ENCODE measurements around the gene CARD19.
"Not testable (repeated sequence)": the region's sequence is repeated elsewhere in the genome, so short reads cannot be mapped to it uniquely, and the experiment has no call there.

The CARD19 gene

DNA sequence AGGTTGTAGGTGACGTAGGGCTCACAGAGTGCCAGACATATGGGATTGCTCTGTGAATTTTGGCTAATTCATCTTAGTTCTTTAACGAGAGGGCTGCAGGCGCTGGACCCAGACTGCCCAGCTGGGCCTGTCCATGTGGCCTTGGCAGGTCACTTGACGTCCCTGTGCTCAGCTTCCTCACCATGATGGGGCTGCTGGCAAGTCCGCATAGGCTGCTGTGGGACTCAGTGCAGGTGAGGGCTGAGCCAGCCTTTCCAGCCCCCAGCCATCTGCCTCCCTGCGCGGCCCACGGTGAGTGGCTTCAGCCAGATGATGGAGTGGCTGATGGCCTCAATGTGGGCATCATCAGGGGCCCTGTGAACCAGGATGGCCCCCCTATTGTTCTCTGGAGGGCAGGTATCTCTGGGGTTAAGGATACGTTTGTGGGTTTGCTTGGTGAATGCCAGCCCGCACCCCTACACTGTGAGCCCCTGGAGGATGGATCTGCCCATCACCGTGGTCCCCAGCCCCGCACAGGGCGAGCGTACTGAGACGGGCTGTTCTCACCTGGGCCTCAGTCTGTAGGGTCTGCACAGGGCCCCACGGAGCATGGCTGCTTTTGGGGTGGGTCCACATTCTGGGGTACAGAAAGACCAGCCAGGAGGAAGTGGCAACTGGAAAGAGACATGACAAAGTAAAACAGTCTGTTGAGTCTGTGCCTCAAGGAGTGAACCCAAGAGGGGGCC is 3.7 kb downstream of the CARD19 start:
- no peak for DNase-seq

DNA sequence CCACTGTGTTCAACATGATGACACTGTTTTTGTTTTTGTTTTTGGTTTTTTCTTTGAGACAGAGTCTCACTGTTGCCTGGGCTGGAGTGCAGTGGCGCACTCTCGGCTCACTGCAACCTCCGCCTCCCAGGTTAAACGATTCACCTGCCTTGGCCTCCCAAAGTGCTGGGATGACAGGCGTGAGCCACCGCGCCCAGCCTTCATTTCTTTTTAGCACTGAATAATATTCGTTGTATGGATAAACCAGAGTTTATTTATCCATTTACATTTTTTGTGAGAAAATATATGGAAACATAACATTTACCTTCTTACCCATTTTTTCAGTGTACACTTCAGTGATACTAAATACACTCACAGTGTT is 4.2 kb downstream of the CARD19 start:
- DNase-seq, result no peak

DNA sequence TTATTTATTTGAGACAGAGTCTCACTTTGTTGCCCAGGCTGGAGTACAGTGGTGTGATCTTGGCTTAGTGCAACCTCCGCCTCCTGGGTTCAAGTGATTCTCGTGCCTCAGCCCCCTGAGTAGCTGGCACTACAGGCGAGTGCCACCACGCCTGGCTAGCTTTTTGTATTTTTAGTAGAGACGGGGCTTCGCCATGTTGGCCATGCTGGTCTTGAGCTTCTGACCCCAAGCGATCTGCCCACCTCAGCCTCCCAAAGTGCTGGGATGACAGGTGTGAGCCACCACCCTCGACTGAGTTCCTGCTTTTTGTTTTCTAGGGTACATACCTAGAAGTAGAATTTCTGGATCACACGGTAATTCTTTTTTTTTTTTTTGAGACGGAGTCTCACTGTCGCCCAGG is 5.1 kb downstream of the CARD19 start:
- DNase-seq, result not testable (repeated sequence)

DNA sequence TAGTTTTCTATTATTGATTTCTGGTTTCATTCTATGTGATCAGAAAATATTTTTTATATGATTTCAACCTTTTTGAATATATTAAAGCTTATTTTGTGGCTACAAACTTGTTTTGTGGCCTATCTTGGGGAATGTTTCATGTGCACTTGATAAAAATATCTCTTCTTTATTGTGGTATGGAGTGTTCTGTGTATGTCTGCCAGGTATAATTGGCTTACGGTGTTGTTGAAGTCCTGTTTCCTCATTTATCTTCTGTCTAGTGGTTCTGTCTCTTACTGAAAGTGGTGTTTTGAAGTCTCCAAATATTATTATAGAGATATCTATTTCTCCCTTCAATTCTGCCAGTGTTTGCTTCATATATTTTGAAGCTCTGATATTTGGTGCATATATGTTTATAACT is 9.6 kb downstream of the CARD19 start:
- DNase-seq, result no peak

DNA sequence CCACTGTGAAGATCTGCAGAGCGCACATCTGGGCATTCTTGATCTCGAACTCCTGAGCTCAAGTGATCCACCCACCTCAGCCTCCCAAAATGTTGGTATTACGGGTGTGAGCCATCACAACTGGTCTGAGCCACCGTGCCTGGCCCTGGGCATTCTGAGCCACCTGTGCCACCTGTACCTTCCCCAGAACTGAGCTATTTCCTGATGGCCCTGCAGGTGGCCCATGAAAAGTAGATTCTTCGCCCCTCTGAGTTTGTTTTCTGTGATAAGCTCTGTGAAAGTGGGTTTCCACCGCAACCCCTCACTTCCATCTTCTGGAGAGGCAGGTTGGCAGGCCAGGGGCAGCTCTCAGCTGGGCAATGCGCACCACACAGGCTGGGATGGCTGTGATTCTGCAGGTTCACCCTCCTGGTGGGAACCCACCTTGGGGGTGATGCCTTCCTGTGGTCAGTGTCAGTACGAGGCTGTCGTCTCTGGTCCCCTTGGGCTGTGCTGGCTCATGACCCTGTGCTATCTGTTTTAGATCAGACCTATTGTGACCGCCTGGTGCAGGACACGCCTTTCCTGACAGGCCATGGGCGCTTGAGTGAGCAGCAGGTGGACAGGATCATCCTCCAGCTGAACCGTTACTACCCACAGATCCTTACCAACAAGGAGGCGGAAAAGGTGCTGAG is 11.3 kb downstream of the CARD19 start:
- DNase-seq, result no peak

DNA sequence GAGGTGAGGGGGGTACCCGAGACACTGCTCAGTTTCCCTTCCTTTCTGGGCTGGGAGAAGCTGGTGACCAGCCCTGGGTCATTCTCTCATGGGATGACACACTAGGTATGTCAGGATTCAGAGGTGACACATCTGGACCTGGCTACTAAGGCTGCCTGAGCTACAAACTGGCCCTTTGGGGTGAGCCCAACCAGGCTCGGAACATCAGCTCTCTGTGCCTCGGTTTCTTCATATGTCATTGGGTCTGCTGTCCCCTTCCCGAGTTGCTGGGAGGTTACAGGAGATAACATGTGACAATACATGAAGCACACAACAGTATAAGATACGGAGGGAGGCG is 11.8 kb downstream of the CARD19 start:
- no peak for DNase-seq

DNA sequence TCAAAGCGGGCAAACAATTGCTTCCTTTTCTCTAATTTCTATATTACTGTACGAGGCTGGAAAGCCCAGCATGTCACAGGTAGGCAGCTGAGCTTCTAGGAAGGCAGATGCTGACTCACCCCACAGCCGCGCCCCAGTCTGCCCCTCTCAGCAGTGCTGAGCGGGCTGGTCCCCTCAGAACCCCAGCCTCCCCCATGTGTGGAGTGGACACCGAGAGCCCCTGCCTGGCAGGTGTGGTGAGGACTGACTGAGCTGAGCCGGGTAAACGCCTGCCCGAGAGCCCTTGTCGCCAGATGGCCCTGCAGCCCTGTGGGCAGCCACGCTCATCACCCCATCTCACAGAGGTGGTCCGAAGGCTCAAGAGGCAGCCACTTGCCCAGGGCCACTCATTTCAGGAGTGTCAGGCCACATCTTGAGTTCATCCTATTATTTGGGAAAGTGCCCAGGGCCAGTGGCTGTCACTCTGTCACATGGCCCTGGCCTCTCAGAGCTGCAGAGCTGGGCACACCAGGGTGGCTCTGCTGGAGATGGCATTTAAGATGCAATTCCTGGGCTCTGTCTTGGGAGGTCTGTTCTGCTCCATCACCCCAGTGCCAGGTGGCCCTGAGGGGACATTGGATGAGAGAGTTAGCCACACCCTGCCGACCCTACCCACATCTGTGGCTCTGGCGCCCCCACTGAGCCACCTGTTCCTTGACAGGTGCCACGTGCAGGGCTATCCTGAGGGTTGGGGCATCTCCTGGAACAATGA is 12.4 kb downstream of the CARD19 start:
- no peak for DNase-seq

DNA sequence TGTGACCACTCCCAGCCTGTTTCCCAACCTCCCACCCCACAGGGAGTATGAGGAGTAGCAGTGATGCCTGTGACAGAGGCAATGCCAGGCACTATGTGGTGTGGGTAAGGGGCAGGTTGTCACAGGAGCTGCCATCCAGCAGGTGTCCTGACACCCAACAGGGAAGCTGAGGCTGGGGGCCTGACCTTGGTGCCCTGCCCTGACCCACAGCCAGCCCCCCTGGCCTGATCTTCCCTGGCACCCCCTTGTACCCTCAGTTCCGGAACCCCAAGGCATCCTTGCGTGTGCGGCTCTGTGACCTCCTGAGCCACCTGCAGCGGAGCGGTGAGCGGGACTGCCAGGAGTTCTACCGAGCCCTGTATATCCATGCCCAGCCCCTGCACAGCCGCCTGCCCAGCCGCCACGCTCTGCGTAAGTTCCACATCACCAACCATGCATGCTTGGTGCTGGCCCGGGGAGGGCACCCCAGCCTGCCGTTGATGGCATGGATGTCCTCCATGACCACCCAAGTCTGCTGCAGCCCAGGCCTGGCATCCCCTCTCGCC is 14.4 kb downstream of the CARD19 start:
- no peak for DNase-seq

DNA sequence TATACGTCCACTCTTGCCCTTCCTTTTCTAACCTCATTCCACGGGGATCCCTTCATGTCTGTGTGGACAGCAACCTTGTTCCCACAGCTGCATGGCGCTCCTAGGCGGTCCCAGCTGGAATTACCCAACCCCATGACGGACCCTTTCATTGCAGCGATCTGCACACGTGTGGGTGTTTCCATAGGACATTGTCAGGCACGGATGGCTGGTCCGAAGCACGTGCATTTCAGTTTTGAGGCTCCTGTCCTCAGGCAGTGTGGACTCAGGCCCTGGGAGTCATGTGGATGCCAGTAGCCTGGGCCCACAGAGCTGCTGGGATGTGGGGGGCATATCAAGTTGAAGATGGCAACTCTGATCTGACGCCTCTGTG is 15.0 kb downstream of the CARD19 start:
- DNase-seq, result no peak

DNA sequence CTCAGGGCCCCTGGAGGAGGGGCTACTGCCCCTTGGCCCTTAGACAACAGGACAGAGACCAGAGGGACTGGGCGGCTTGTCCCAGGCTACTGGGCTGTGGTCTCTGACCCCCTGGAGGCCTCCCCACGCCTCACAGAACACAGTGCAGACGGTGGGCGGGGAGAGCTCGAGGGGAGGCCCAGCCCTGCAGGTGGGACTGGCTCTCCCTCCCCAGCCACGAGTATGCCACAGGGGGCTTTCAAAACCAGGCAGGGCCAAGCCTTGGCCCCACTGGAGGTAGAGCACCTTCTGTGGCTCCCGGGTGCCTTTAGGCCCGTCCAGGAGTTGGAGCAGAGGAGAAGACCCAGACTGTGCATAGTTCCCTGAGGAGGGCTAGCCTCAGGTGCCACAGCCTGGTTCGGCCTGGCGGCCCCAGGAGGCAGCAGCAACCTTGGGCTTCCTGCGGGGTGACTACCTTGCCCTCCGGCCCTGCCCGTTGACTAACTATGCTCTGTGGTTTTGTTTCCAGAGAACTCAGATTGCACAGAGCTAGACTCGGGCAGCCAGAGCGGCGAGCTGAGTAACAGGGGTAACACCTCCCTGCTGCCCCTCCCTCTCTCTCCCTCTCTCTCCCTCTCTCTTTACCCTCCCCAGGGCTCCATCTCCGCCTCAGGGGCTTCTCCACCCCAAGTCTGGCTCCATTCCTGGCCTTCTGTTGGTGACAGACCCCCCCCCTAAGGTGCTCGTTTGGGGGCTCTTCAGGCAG is 15.5 kb downstream of the CARD19 start:
- DNase-seq, result no peak

DNA sequence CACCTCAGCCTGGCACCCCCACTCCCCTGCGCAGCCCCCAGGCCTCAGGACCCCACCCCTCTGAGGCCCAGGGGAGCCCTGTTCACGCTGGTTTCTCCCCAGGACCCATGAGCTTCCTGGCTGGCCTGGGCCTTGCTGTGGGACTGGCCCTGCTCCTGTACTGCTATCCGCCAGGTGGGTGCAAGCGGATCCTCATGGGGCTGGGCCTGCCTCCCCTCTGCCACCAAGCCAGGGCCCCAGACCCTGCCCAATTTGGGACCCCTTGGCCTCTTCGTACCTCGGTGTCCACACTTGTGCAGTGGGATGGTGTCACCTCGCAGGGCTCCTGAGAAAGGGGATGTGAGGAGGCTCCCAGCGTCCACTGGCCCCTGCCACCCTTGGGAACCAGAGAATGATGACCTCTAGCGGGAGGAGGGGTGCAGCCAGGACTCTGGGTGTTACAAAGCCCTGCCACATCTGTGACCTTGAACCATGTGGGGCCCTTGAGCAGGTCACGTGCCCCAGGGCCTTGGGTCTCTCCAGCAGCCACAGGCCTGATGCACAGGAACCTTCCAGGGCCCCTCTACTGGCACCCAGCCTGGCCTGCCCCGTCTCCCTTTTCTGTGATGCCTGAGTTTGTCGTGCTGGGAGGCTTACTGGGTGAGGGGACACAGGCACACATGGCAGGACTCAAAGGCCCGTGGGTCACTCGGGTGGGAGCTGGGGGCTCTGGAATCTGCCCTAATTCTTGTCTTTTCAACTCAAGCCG is 16.3 kb downstream of the CARD19 start:
- DNase-seq, result no peak

DNA sequence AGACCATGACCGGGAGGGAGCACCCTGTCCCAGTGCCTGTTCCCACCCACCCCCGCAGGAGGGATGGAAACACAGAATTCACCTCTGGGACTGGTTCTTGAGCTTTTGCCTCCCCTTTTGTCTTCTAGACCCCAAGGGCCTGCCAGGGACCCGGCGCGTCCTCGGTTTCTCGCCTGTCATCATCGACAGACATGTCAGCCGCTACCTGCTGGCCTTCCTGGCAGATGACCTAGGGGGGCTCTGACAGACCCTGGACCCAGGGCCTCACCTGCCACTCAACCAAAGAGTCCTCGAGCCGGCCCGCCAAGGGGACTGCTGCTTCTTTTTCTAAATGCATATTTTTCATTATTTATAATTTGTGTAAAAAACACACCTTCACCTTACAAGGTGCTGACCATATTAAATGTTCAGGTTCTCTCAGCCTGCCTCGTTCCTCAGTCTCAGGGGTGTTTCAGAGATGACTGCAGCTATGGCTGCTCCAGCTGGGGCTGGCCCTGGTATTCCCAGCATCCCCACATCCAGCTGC is 16.9 kb downstream of the CARD19 start:
- no peak for DNase-seq

DNA sequence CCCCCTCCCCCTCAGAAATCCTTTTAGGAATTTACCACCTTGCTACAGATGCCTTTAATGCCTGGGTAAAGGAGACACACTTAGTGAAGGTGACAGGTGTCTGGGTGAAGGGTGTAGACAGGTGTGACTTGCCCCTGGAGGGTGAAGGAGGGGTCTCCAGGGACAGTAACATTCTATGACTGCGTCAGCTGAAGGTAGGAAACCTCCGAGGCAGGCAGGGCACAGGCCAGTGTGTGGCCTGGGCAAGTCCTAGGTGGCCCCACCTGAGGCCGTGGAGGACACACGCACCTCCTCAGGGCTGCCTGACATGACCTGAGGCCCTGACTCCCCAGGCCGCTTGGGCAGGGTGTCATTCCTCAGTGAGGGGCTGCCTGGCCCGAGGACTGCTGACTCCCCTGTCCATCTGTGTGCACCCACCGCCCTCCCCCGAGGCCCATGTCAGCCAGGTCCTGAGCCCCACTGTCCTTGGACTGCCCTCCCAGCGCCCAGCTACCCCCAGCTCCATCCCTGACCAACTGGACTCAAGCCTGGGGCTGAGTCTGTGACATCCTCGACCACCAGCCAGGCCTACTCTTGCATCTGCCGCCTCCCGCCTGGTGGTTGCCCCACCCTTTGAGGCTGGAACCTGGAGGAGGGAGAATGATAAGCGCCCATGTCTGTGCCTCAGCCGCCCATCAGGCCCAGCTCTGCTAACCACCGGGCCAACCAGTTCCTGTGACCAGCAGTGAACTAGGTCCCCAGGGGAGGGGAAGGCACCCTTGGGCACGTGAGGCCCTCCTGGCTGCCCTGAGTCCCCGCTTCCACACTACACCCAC is 18.4 kb downstream of the CARD19 start:
- DNase-seq, result no peak

DNA sequence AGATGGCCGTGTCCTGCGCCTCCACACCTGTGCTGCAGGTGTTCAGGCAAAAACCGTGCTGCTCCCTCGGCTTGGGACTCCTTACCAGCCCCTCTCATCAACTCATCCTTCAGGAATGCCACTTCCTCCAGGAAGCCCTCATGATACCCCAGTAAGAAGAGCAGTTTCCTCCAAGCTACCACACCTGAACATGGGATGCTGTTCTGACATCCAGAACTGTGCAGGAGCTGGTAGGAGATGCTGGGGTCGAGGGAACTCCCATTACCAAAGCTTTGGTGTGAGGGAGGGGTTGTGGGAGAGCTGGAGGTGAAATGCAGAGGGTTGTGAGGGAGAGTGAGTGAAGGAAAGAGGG is 18.9 kb downstream of the CARD19 start:
- no peak for DNase-seq

DNA sequence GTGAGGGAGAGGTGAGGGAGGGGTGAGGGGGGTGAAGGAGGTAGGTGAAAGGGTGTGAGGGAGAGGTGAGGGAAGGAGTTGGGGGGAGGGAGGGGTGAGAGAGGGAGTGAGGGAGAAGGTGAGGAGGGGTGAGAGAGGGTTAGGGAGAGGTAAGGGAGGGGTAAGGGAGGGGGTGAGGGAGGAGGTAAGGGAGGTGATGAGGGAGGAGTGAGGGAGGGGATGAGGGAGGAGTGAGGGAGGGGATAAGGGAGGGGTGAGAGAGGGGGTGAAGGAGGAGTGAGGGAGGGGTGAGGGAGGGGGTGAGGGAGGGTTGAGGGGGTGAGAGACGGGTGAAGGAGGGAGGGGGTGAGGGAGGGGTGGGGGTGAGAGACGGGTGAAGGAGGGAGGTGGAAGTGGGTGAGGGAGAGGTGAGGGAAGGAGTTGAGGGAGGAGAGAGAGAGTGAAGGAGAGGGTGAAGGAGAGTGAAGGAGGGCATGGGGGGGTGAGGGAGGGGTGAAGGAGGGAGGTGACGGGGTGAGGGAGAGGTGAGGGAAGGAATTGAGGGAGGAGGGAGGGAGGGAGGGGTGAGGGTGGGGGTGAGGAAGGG is 19.6 kb downstream of the CARD19 start:
- no peak for DNase-seq

DNA sequence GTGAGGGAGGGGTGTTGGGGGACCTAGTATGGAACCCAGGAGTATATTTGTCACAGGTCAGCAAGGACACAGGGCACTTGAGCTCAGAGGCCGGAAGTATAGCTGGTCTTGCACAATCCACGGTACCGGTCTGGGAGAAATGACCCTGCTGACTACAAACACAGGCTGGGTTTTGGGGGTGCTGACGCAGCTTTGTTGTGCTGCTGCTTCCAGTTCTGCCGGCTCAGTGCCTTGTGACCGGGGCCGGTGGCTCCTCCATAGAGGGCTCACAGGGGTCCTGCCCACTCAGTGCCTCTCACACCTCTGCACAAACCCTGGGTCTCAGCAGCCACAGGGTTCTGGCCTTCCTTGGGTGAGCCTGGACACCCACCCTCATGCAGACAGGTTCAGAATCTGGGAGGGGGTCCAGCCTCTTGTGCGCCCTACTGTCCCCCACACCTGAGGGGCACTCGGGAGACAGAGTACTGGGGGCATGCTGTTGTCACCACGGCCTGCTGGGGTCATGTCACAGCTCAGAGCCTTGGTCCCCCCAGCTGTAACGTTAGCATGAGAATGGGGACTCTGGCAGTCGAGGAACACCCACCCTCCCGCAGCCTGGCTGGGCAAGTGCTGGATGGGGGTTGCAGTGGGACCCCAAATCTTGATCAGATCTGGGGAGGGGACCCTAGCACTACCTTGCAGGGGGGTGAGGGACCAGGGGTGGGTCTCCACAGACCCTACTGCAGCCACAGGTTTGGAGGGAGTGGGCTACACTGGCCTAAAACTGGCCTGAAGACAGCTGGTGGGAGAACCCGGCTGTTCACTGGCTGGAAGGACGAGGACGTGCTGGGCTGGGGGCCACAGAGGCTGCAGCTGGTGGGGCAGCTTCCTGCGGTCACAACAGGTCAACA is 20.3 kb downstream of the CARD19 start:
- peak in 19 of 58 donors; percentile 18 to 63 (median 35) for DNase-seq

DNA sequence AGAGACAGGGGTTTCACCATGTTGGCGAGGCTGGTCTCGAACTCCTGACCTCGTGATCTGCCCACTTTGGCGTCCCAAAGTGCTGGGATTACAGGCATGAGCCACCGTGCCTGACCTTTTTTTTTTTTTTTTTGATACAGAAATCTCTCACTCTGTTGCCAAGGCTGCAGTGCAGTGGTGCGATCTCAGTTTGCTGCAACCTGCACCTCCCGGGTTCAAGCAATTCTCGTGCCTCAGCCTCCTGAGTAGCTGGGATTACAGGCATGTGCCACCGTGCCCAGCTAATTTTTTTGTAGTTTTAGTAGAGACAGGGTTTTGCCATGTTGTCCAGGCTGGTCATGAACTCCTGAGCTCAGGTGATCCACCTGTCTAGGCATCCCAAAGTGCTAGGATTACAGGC is 21.5 kb downstream of the CARD19 start:
- DNase-seq, result not testable (repeated sequence)

All from anterior cingulate cortex (tissue), 58 donors.